Measurements from ENCODE around the gene VPS41. TPM values are rescaled to one million over a fixed set of nuclear protein-coding genes. Genes with fewer than 3 reads are reported as not detected.

VPS41 gene
- total RNA-seq, 1 donor from 2014 or later, result 91.8 TPM

- TF ChIP-seq CTCF (IDR thresholded peaks at IDR 0.05), result no peak
- H3K27ac Mint-ChIP-seq, result no peak overlapping the region
- H3K9me3 Mint-ChIP-seq, result no peaks in the 10 kb centered on the region
- no peaks in the 10 kb centered on the region for H3K36me3 Mint-ChIP-seq (ENCODE audit: low read depth)
- H3K27me3 Mint-ChIP-seq, result peaks cover 7% of the 10 kb centered on the region
- POLR2A ChIA-PET, result no interaction called here
- H3K4me3 Mint-ChIP-seq, result no peak overlapping the region
- ATAC-seq (ENCODE audit: low read depth) (no peak), DNase-seq (no peak)
- CTCF ChIA-PET, result no interaction called here
- intact Hi-C loops (cut with micrococcal nuclease), result loop anchor here (10.0 kb wide), 1 partner anchor 504 kb away; the partner anchor contains the start of gene STARD3NL
- H3K4me1 Mint-ChIP-seq, result no peaks in the 10 kb centered on the region
Measured at GRCh38 chr7:38678698-38679054, 230.3 kb downstream of the VPS41 start.

- no peak for DNase-seq
- ChIA-PET POLR2A (no interaction called here), CTCF (no interaction called here)
- no peak overlapping the region for H3K27ac Mint-ChIP-seq
- no peak overlapping the region for H3K4me3 Mint-ChIP-seq
- ATAC-seq (ENCODE audit: low read depth), result no peak
- no peak for TF ChIP-seq CTCF (IDR thresholded peaks at IDR 0.05)
- no peaks in the 10 kb centered on the region for H3K9me3 Mint-ChIP-seq
- no peaks in the 10 kb centered on the region for H3K4me1 Mint-ChIP-seq
- intact Hi-C loops (cut with micrococcal nuclease), result loop anchor here (10.0 kb wide), 1 partner anchor 503 kb away; the partner anchor contains the start of gene STARD3NL
- H3K27me3 Mint-ChIP-seq, result peaks cover 6% of the 10 kb centered on the region
- H3K36me3 Mint-ChIP-seq (ENCODE audit: low read depth), result no peaks in the 10 kb centered on the region
Measured at GRCh38 chr7:38677981-38678697, 230.9 kb downstream of the VPS41 start.

GRCh38 chr7:38675494-38676106 lies 233.4 kb downstream of the VPS41 start:
- no peaks in the 10 kb centered on the region for H3K36me3 Mint-ChIP-seq (ENCODE audit: low read depth)
- no peaks in the 10 kb centered on the region for H3K9me3 Mint-ChIP-seq
- H3K27me3 Mint-ChIP-seq, result no peaks in the 10 kb centered on the region
- CTCF ChIA-PET, result no interaction called here
- H3K4me3 Mint-ChIP-seq, result no peak overlapping the region
- intact Hi-C loops (cut with micrococcal nuclease), result loop anchor here (10.0 kb wide), 1 partner anchor 501 kb away; the partner anchor contains the start of gene STARD3NL
- POLR2A ChIA-PET, result no interaction called here
- peaks cover 18% of the 10 kb centered on the region for H3K4me1 Mint-ChIP-seq
- ATAC-seq (ENCODE audit: low read depth) (no peak), DNase-seq (no peak)
- no peak for TF ChIP-seq CTCF (IDR thresholded peaks at IDR 0.05)
- no peak overlapping the region for H3K27ac Mint-ChIP-seq

- ATAC-seq (ENCODE audit: low read depth), result no peak
- ChIA-PET CTCF (no interaction called here), POLR2A (no interaction called here)
- Mint-ChIP-seq H3K27ac (no peak overlapping the region), H3K27me3 (no peaks in the 10 kb centered on the region), H3K4me1 (peaks cover 18% of the 10 kb centered on the region), H3K36me3 (ENCODE audit: low read depth) (no peaks in the 10 kb centered on the region), H3K4me3 (no peak overlapping the region), H3K9me3 (no peaks in the 10 kb centered on the region)
- no peak for DNase-seq
- intact Hi-C loops (cut with micrococcal nuclease), result loop anchor here (10.0 kb wide), 1 partner anchor 500 kb away; the partner anchor contains the start of gene STARD3NL
- no peak for TF ChIP-seq CTCF (IDR thresholded peaks at IDR 0.05)
Measured at GRCh38 chr7:38674513-38674912, 234.5 kb downstream of the VPS41 start.

- peaks cover 6% of the 10 kb centered on the region for H3K27me3 Mint-ChIP-seq
- POLR2A ChIA-PET, result no interaction called here
- ATAC-seq (ENCODE audit: low read depth), result no peak
- no peaks in the 10 kb centered on the region for H3K36me3 Mint-ChIP-seq (ENCODE audit: low read depth)
- intact Hi-C loops (cut with micrococcal nuclease), result loop anchor here (10.0 kb wide), 1 partner anchor 499 kb away; the partner anchor contains the start of gene STARD3NL
- no peak overlapping the region for H3K27ac Mint-ChIP-seq
- H3K4me1 Mint-ChIP-seq, result peaks cover 18% of the 10 kb centered on the region
- TF ChIP-seq CTCF (IDR thresholded peaks at IDR 0.05), result no peak
- no peak overlapping the region for H3K4me3 Mint-ChIP-seq
- no peaks in the 10 kb centered on the region for H3K9me3 Mint-ChIP-seq
- CTCF ChIA-PET, result no interaction called here
- no peak for DNase-seq
Measured at GRCh38 chr7:38673795-38674194, 235.2 kb downstream of the VPS41 start.

Other genes with a start within 250 kb of the VPS41 start
- 0.24 TPM in 2 replicates for gene POU6F2, start 68.7 kb upstream of the VPS41 start, total RNA-seq

Data from activated B cell treated with CpG ODN at 0.5 μM for 24 hours (primary cell).